ENCODE data around the gene MYH6.

DNA sequence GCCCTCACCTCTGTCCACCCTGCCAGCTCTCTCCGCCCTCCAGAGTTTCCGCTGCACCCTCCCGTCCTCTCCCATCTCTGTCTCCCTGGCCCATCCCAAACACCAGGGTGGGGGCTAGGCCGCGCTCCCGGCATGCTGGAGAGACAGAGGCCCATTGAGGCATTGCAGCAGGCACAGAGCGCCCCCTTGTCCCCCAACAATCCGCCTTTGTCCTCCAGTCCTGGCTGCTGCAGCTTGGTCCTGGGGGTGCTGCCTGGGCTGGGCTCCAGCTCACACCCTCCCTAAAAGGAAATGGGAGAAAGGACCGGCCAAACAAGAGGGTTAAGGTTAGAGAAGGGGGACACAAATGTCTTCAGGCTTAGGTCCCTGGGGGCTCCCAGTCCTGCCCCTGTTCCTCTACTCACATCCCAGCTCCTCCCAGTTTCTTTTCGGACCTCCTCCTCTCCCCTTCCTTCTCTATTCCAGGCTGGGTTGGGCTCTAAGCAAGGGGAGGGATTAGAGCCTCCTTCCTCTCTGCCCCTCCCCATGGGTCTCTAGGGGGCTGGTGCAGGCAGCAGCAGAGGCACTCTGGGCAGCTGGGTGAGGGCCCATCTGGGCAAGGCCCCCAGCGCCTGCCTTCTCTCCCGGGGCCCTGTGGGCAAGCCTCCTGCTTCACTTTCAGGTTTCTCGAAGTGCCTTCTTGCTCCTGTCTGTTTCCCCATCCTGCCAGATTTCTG is 31.4 kb downstream of the MYH6 start, which contains the start of gene CMTM5:
- TF ChIP-seq, protein P1, sequence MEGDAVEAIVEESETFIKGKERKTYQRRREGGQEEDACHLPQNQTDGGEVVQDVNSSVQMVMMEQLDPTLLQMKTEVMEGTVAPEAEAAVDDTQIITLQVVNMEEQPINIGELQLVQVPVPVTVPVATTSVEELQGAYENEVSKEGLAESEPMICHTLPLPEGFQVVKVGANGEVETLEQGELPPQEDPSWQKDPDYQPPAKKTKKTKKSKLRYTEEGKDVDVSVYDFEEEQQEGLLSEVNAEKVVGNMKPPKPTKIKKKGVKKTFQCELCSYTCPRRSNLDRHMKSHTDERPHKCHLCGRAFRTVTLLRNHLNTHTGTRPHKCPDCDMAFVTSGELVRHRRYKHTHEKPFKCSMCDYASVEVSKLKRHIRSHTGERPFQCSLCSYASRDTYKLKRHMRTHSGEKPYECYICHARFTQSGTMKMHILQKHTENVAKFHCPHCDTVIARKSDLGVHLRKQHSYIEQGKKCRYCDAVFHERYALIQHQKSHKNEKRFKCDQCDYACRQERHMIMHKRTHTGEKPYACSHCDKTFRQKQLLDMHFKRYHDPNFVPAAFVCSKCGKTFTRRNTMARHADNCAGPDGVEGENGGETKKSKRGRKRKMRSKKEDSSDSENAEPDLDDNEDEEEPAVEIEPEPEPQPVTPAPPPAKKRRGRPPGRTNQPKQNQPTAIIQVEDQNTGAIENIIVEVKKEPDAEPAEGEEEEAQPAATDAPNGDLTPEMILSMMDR (IDR thresholded peaks at IDR 0.05; ENCODE audit: insufficient read depth, low read depth, low read length) = no peak
- TF ChIP-seq EZH2 (IDR thresholded peaks at IDR 0.05; ENCODE audit: insufficient read depth, low read length) = no peak
